ENCODE results near the gene TRAPPC3.

GRCh38 chr1:36091141-36091540 is 58.1 kb downstream of the TRAPPC3 start:
- TF ChIP-seq CTCF (optimal IDR thresholded peaks at IDR 0.05 in 1 of 3, IDR thresholded peaks at IDR 0.05 in 1 of 3, conservative IDR thresholded peaks at IDR 0.05 in 1 of 3; ENCODE audit: extremely low read depth in 1 of 3, insufficient read depth in 2 of 3, low read length in 3 of 3) (no peak), EZH2 (IDR thresholded peaks at IDR 0.05; ENCODE audit: low read length) (no peak)

Data from keratinocyte (primary cell).